Activated CD4-positive, alpha-beta T cell treated with anti-CD3 and anti-CD28 coated beads, Interleukin-2, amount 10 ng/mL, durations not matched to agents 24 days and 14 days (primary cell): ENCODE results near the gene MRPL38. TPM values are rescaled to one million over a fixed set of nuclear protein-coding genes. Genes with fewer than 3 reads are reported as not detected.

Experiments
- DNase-seq: peaks from one replicate; pipeline ENCODE4 v3.0.0; 2022
- H3K27ac Mint-ChIP-seq: one replicate; pipeline ENCODE4 v1.8.0; 2022; ENCODE audit warnings: mild to moderate bottlenecking, mixed read lengths
- H3K27me3 Mint-ChIP-seq: one replicate; pipeline ENCODE4 v1.8.0; 2022; ENCODE audit warnings: mixed read lengths
- H3K36me3 Mint-ChIP-seq: one replicate; pipeline ENCODE4 v1.8.0; 2022; ENCODE audit warnings: low read depth, mild to moderate bottlenecking, mixed read lengths
- H3K4me1 Mint-ChIP-seq: one replicate; pipeline ENCODE4 v1.8.0; 2021; ENCODE audit warnings: mixed read lengths
- H3K4me3 Mint-ChIP-seq: one replicate; pipeline ENCODE4 v1.8.0; 2022; ENCODE audit warnings: mild to moderate bottlenecking, moderate library complexity, mixed read lengths
- H3K9me3 Mint-ChIP-seq: one replicate; pipeline ENCODE4 v1.8.0; 2021; ENCODE audit warnings: mixed read lengths
- intact Hi-C: fragments of 100-400 bp; cut with micrococcal nuclease; formaldehyde crosslinking; loops from one replicate; pipeline ENCODE4 v1.15.1; 2023
- total RNA-seq: library from RNA; stranded (reverse); gene quantifications from 2 replicates; pipeline ENCODE4 v1.2.3, GENCODE V29; 2022

Gene MRPL38
- total RNA-seq, 1 donor from 2014 or later = 157 TPM

- intact Hi-C loops = no loop called here
- Mint-ChIP-seq H3K27ac (no peak overlapping the region), H3K9me3 (no peaks in the 10 kb centered on the region), H3K27me3 (no peaks in the 10 kb centered on the region), H3K36me3 (peaks cover 5% of the 10 kb centered on the region), H3K4me3 (no peak overlapping the region), H3K4me1 (no peaks in the 10 kb centered on the region)
- no peak for DNase-seq
Observed at GRCh38 chr17:75926456-75926855, 21.8 kb upstream of the MRPL38 start.

- Mint-ChIP-seq H3K4me3 (no peak overlapping the region), H3K4me1 (no peaks in the 10 kb centered on the region), H3K27ac (no peak overlapping the region), H3K9me3 (no peaks in the 10 kb centered on the region), H3K27me3 (no peaks in the 10 kb centered on the region), H3K36me3 (peaks cover 5% of the 10 kb centered on the region)
- no peak for DNase-seq
- intact Hi-C loops = no loop called here
Observed at GRCh38 chr17:75925912-75926311, 21.2 kb upstream of the MRPL38 start.

GRCh38 chr17:75925103-75925502 lies 20.4 kb upstream of the MRPL38 start:
- intact Hi-C loops = no loop called here
- H3K4me1 Mint-ChIP-seq = no peaks in the 10 kb centered on the region
- H3K36me3 Mint-ChIP-seq = peaks cover 5% of the 10 kb centered on the region
- DNase-seq = no peak
- no peaks in the 10 kb centered on the region for H3K9me3 Mint-ChIP-seq
- no peak overlapping the region for H3K4me3 Mint-ChIP-seq
- H3K27me3 Mint-ChIP-seq = no peaks in the 10 kb centered on the region
- H3K27ac Mint-ChIP-seq = no peak overlapping the region

GRCh38 chr17:75922963-75923874 lies 18.5 kb upstream of the MRPL38 start:
- DNase-seq = no peak
- no peak overlapping the region for H3K27ac Mint-ChIP-seq
- H3K27me3 Mint-ChIP-seq = no peaks in the 10 kb centered on the region
- no peaks in the 10 kb centered on the region for H3K9me3 Mint-ChIP-seq
- intact Hi-C loops = no loop called here
- H3K36me3 Mint-ChIP-seq = peaks cover 5% of the 10 kb centered on the region
- no peaks in the 10 kb centered on the region for H3K4me1 Mint-ChIP-seq
- H3K4me3 Mint-ChIP-seq = no peak overlapping the region

GRCh38 chr17:75922173-75922961 lies 17.7 kb upstream of the MRPL38 start:
- intact Hi-C loops = no loop called here
- no peak overlapping the region for H3K4me3 Mint-ChIP-seq
- H3K27ac Mint-ChIP-seq = no peak overlapping the region
- H3K27me3 Mint-ChIP-seq = no peaks in the 10 kb centered on the region
- no peaks in the 10 kb centered on the region for H3K9me3 Mint-ChIP-seq
- no peaks in the 10 kb centered on the region for H3K4me1 Mint-ChIP-seq
- H3K36me3 Mint-ChIP-seq = peaks cover 3% of the 10 kb centered on the region
- no peak for DNase-seq

- H3K27me3 Mint-ChIP-seq = no peaks in the 10 kb centered on the region
- H3K4me1 Mint-ChIP-seq = no peaks in the 10 kb centered on the region
- peaks cover 3% of the 10 kb centered on the region for H3K36me3 Mint-ChIP-seq
- H3K27ac Mint-ChIP-seq = no peak overlapping the region
- DNase-seq = no peak
- H3K4me3 Mint-ChIP-seq = no peak overlapping the region
- intact Hi-C loops = no loop called here
- H3K9me3 Mint-ChIP-seq = no peaks in the 10 kb centered on the region
Observed at GRCh38 chr17:75921596-75921995, 16.9 kb upstream of the MRPL38 start.

- H3K27ac Mint-ChIP-seq = no peak overlapping the region
- no peaks in the 10 kb centered on the region for H3K4me1 Mint-ChIP-seq
- intact Hi-C loops = no loop called here
- H3K36me3 Mint-ChIP-seq = peaks cover 3% of the 10 kb centered on the region
- no peaks in the 10 kb centered on the region for H3K9me3 Mint-ChIP-seq
- H3K27me3 Mint-ChIP-seq = no peaks in the 10 kb centered on the region
- no peak for DNase-seq
- H3K4me3 Mint-ChIP-seq = no peak overlapping the region
Observed at GRCh38 chr17:75920045-75920560, 15.4 kb upstream of the MRPL38 start.

- H3K27ac Mint-ChIP-seq = no peak overlapping the region
- intact Hi-C loops = no loop called here
- H3K36me3 Mint-ChIP-seq = peaks cover 3% of the 10 kb centered on the region
- no peaks in the 10 kb centered on the region for H3K4me1 Mint-ChIP-seq
- H3K9me3 Mint-ChIP-seq = no peaks in the 10 kb centered on the region
- no peak overlapping the region for H3K4me3 Mint-ChIP-seq
- no peak for DNase-seq
- H3K27me3 Mint-ChIP-seq = no peaks in the 10 kb centered on the region
Observed at GRCh38 chr17:75919611-75920010, 14.9 kb upstream of the MRPL38 start.

GRCh38 chr17:75917917-75918445 lies 13.3 kb upstream of the MRPL38 start:
- intact Hi-C loops = no loop called here
- Mint-ChIP-seq H3K4me3 (no peak overlapping the region), H3K9me3 (no peaks in the 10 kb centered on the region), H3K27me3 (no peaks in the 10 kb centered on the region), H3K4me1 (no peaks in the 10 kb centered on the region), H3K27ac (no peak overlapping the region), H3K36me3 (peaks cover 6% of the 10 kb centered on the region)
- DNase-seq = no peak

GRCh38 chr17:75917141-75917916 lies 12.6 kb upstream of the MRPL38 start:
- intact Hi-C loops = no loop called here
- H3K27ac Mint-ChIP-seq = no peak overlapping the region

GRCh38 chr17:75915268-75915667 lies 10.6 kb upstream of the MRPL38 start:
- Mint-ChIP-seq H3K4me3 (no peak overlapping the region), H3K27me3 (no peaks in the 10 kb centered on the region), H3K9me3 (no peaks in the 10 kb centered on the region), H3K27ac (no peak overlapping the region), H3K36me3 (peaks cover 2% of the 10 kb centered on the region), H3K4me1 (no peaks in the 10 kb centered on the region)
- intact Hi-C loops = no loop called here
- no peak for DNase-seq

More at GRCh38 chr17:75917141-75917916, 12.6 kb upstream of the MRPL38 start:
- no peaks in the 10 kb centered on the region for H3K27me3 Mint-ChIP-seq
- DNase-seq = no peak
- peaks cover 3% of the 10 kb centered on the region for H3K36me3 Mint-ChIP-seq
- no peak overlapping the region for H3K4me3 Mint-ChIP-seq
- H3K4me1 Mint-ChIP-seq = no peaks in the 10 kb centered on the region
- H3K9me3 Mint-ChIP-seq = no peaks in the 10 kb centered on the region

- DNase-seq = no peak
- no peaks in the 10 kb centered on the region for H3K27me3 Mint-ChIP-seq
- no peaks in the 10 kb centered on the region for H3K9me3 Mint-ChIP-seq
- no peak overlapping the region for H3K4me3 Mint-ChIP-seq
- intact Hi-C loops = no loop called here
- H3K36me3 Mint-ChIP-seq = peaks cover 2% of the 10 kb centered on the region
- no peaks in the 10 kb centered on the region for H3K4me1 Mint-ChIP-seq
- no peak overlapping the region for H3K27ac Mint-ChIP-seq
Observed at GRCh38 chr17:75914643-75915267, 10.1 kb upstream of the MRPL38 start.
